Cardiac muscle cell (in vitro differentiated cells and primary cell): ENCODE data around the gene SMYD3. TPM values are rescaled to one million over a fixed set of nuclear protein-coding genes. Genes with fewer than 3 reads are reported as not detected.

Source experiments
- DNase-seq, 2 donors: peaks; one replicate each; pipeline versions ENCODE4 v3.0.0 to v3.0.0-alpha.2; 2010 to 2017; ENCODE audit warnings: low read depth in 1 of 2, low spot score in 1 of 2
- H3K27ac ChIP-seq: fragments of 200-600 bp; sonication (generic); 2 replicates; pipeline ENCODE4 v1.5.1; 2016
- H3K27me3 ChIP-seq: fragments of 200-600 bp; sonication (generic); 2 replicates; pipeline ENCODE4 v1.6.0; 2016; ENCODE audit warnings: control low read depth
- H3K36me3 ChIP-seq: fragments of 200-600 bp; sonication (generic); 2 replicates; pipeline ENCODE4 v1.5.1; 2016; ENCODE audit warnings: control low read depth
- H3K4me1 ChIP-seq: fragments of 200-600 bp; sonication (generic); 2 replicates; pipeline ENCODE4 v1.8.1; 2017; ENCODE audit warnings: low read depth, mild to moderate bottlenecking, mixed run types
- H3K4me3 ChIP-seq: fragments of 200-600 bp; sonication (generic); 2 replicates; pipeline ENCODE4 v1.5.1; 2016; ENCODE audit warnings: mild to moderate bottlenecking
- H3K9me3 ChIP-seq: fragments of 200-600 bp; sonication (generic); 2 replicates; pipeline ENCODE4 v1.5.1; 2017; ENCODE audit warnings: low read depth, mild to moderate bottlenecking, control low read depth
- CTCF ChIP-seq: IDR thresholded peaks from 2 replicates; pipeline ENCODE4 v1.5.1; 2012; ENCODE audit warnings: low read depth, mild to moderate bottlenecking, low read length
- polyA plus RNA-seq: library from polyadenylated mRNA; unstranded; fragments of >200 nt; fragmentation: Nextera tagmentation; extraction: Ambion mirVana; gene quantifications from 2 replicates; pipeline ENCODE4 v1.2.1, GENCODE V29; 2016
- total RNA-seq: library from RNA; depleted of rRNA; stranded (reverse); fragments of >200 nt; gene quantifications from 2 replicates; pipeline ENCODE4 v1.2.3, GENCODE V29; 2016

The SMYD3 gene
- total and polyA plus RNA-seq, 2 experiments from 2014 or later: 47.2 to 50.8 TPM

- TF ChIP-seq CTCF: peak; percentile 5
- H3K36me3 ChIP-seq: no peaks in the 10 kb centered on the region
- no peaks in the 10 kb centered on the region for H3K9me3 ChIP-seq
- H3K27me3 ChIP-seq: no peaks in the 10 kb centered on the region
- no peaks in the 10 kb centered on the region for H3K4me1 ChIP-seq
- no peak overlapping the region for H3K27ac ChIP-seq
- no peak for DNase-seq
- H3K4me3 ChIP-seq: no peak overlapping the region
Measured at GRCh38 chr1:246417813-246418564, 89.1 kb downstream of the SMYD3 start.

- peak in 1 of 2 donors; percentile 73 for DNase-seq
- TF ChIP-seq CTCF: no peak
- Histone ChIP-seq H3K27ac (no peak overlapping the region), H3K36me3 (no peaks in the 10 kb centered on the region), H3K4me1 (no peaks in the 10 kb centered on the region), H3K9me3 (no peaks in the 10 kb centered on the region), H3K27me3 (no peaks in the 10 kb centered on the region), H3K4me3 (no peak overlapping the region)
Measured at GRCh38 chr1:246417152-246417812, 89.8 kb downstream of the SMYD3 start.

- Histone ChIP-seq H3K9me3 (no peaks in the 10 kb centered on the region), H3K4me3 (no peak overlapping the region)
Measured at GRCh38 chr1:246416261-246416660, 90.8 kb downstream of the SMYD3 start.

GRCh38 chr1:246415028-246415427 is 92.1 kb downstream of the SMYD3 start:
- Histone ChIP-seq H3K36me3 (no peaks in the 10 kb centered on the region), H3K27ac (no peak overlapping the region), H3K4me3 (no peak overlapping the region), H3K27me3 (no peaks in the 10 kb centered on the region), H3K4me1 (no peaks in the 10 kb centered on the region), H3K9me3 (no peaks in the 10 kb centered on the region)
- DNase-seq: no peak
- TF ChIP-seq CTCF: no peak

More at GRCh38 chr1:246416261-246416660, 90.8 kb downstream of the SMYD3 start:
- no peak for TF ChIP-seq CTCF
- no peak for DNase-seq
- H3K4me1 ChIP-seq: no peaks in the 10 kb centered on the region
- no peaks in the 10 kb centered on the region for H3K27me3 ChIP-seq
- H3K27ac ChIP-seq: no peak overlapping the region
- H3K36me3 ChIP-seq: no peaks in the 10 kb centered on the region

- H3K27ac ChIP-seq: no peak overlapping the region
- H3K36me3 ChIP-seq: no peaks in the 10 kb centered on the region
- no peak overlapping the region for H3K4me3 ChIP-seq
- H3K27me3 ChIP-seq: no peaks in the 10 kb centered on the region
- no peaks in the 10 kb centered on the region for H3K4me1 ChIP-seq
- H3K9me3 ChIP-seq: no peaks in the 10 kb centered on the region
- DNase-seq: no peak
- TF ChIP-seq CTCF: no peak
Measured at GRCh38 chr1:246413430-246413829, 93.6 kb downstream of the SMYD3 start.
